ENCODE data around the gene NECAB2. TPM values are rescaled to one million over a fixed set of nuclear protein-coding genes. Genes with fewer than 3 reads are reported as not detected.

Gene NECAB2
- total RNA-seq, 1 donor = 0.72 TPM

- no peak for DNase-seq (ENCODE audit: insufficient read length, low spot score, missing footprints)
- Histone ChIP-seq H3K27ac (ENCODE audit: low read depth, low read length) (no peak overlapping the region), H3K4me3 (ENCODE audit: insufficient read depth, low read length) (no peak overlapping the region), H3K4me1 (ENCODE audit: insufficient read depth, low read length) (peaks cover 7% of the 10 kb centered on the region), H3K79me2 (ENCODE audit: insufficient read depth, low read length) (no peaks in the 10 kb centered on the region), H3K9me3 (ENCODE audit: low read depth, low read length) (no peaks in the 10 kb centered on the region), H4K20me1 (ENCODE audit: insufficient read depth, low read length) (no peaks in the 10 kb centered on the region), H2AFZ (ENCODE audit: low read length) (no peak overlapping the region), H3K36me3 (ENCODE audit: insufficient read depth, low read length) (no peaks in the 10 kb centered on the region), H3K4me2 (ENCODE audit: insufficient read depth, low read length) (no peak overlapping the region), H3K27me3 (ENCODE audit: insufficient read depth, low read length) (peaks cover 6% of the 10 kb centered on the region)
- no peak for TF ChIP-seq CTCF (IDR thresholded peaks at IDR 0.05; ENCODE audit: extremely low read depth, low read depth, low read length)
Measured at GRCh38 chr16:84027625-84028024, 59.6 kb downstream of the NECAB2 start.

- TF ChIP-seq CTCF (IDR thresholded peaks at IDR 0.05; ENCODE audit: extremely low read depth, low read depth, low read length) = no peak
- Histone ChIP-seq H3K9me3 (ENCODE audit: low read depth, low read length) (no peaks in the 10 kb centered on the region), H2AFZ (ENCODE audit: low read length) (no peak overlapping the region), H4K20me1 (ENCODE audit: insufficient read depth, low read length) (no peaks in the 10 kb centered on the region), H3K79me2 (ENCODE audit: insufficient read depth, low read length) (no peaks in the 10 kb centered on the region), H3K4me2 (ENCODE audit: insufficient read depth, low read length) (no peak overlapping the region), H3K27me3 (ENCODE audit: insufficient read depth, low read length) (peaks cover 6% of the 10 kb centered on the region), H3K4me3 (ENCODE audit: insufficient read depth, low read length) (no peak overlapping the region), H3K4me1 (ENCODE audit: insufficient read depth, low read length) (peaks cover 7% of the 10 kb centered on the region), H3K36me3 (ENCODE audit: insufficient read depth, low read length) (no peaks in the 10 kb centered on the region), H3K27ac (ENCODE audit: low read depth, low read length) (no peak overlapping the region)
- peak; percentile 84 for DNase-seq (ENCODE audit: insufficient read length, low spot score, missing footprints)
Measured at GRCh38 chr16:84029297-84030047, 61.4 kb downstream of the NECAB2 start.

GRCh38 chr16:84031556-84031955 lies 63.5 kb downstream of the NECAB2 start:
- no peaks in the 10 kb centered on the region for H3K4me1 ChIP-seq (ENCODE audit: insufficient read depth, low read length)
- peaks cover 9% of the 10 kb centered on the region for H3K9me3 ChIP-seq (ENCODE audit: low read depth, low read length)
- H3K27ac ChIP-seq (ENCODE audit: low read depth, low read length) = no peak overlapping the region
- no peak overlapping the region for H3K4me3 ChIP-seq (ENCODE audit: insufficient read depth, low read length)
- TF ChIP-seq CTCF (IDR thresholded peaks at IDR 0.05; ENCODE audit: extremely low read depth, low read depth, low read length) = no peak
- H3K79me2 ChIP-seq (ENCODE audit: insufficient read depth, low read length) = no peaks in the 10 kb centered on the region
- no peaks in the 10 kb centered on the region for H3K36me3 ChIP-seq (ENCODE audit: insufficient read depth, low read length)
- H3K4me2 ChIP-seq (ENCODE audit: insufficient read depth, low read length) = no peak overlapping the region
- H3K27me3 ChIP-seq (ENCODE audit: insufficient read depth, low read length) = peaks cover 10% of the 10 kb centered on the region
- H2AFZ ChIP-seq (ENCODE audit: low read length) = no peak overlapping the region
- no peaks in the 10 kb centered on the region for H4K20me1 ChIP-seq (ENCODE audit: insufficient read depth, low read length)
- DNase-seq (ENCODE audit: insufficient read length, low spot score, missing footprints) = peak; percentile 50

GRCh38 chr16:84032458-84033178 lies 64.6 kb downstream of the NECAB2 start:
- Histone ChIP-seq H4K20me1 (ENCODE audit: insufficient read depth, low read length) (no peaks in the 10 kb centered on the region), H3K9me3 (ENCODE audit: low read depth, low read length) (peaks cover 9% of the 10 kb centered on the region), H3K36me3 (ENCODE audit: insufficient read depth, low read length) (no peaks in the 10 kb centered on the region), H3K27me3 (ENCODE audit: insufficient read depth, low read length) (peaks cover 10% of the 10 kb centered on the region), H3K4me3 (ENCODE audit: insufficient read depth, low read length) (no peak overlapping the region), H3K4me1 (ENCODE audit: insufficient read depth, low read length) (no peaks in the 10 kb centered on the region), H3K27ac (ENCODE audit: low read depth, low read length) (no peak overlapping the region), H3K4me2 (ENCODE audit: insufficient read depth, low read length) (no peak overlapping the region), H3K79me2 (ENCODE audit: insufficient read depth, low read length) (no peaks in the 10 kb centered on the region), H2AFZ (ENCODE audit: low read length) (no peak overlapping the region)
- TF ChIP-seq CTCF (IDR thresholded peaks at IDR 0.05; ENCODE audit: extremely low read depth, low read depth, low read length) = no peak
- peak; percentile 75 for DNase-seq (ENCODE audit: insufficient read length, low spot score, missing footprints)

Measured in osteoblast (primary cell).